Kidney (tissue), 14 donors: ENCODE results near the gene FGFR3. TPM values are rescaled to one million over a fixed set of nuclear protein-coding genes. Genes with fewer than 3 reads are reported as not detected.
"Not testable (repeated sequence)": the region's sequence is repeated elsewhere in the genome, so short reads cannot be mapped to it uniquely, and the experiment has no call there.

Experiments
- DNase-seq, 5 donors: peaks; one replicate each; pipeline ENCODE4 v3.0.0-alpha.2; 2013 to 2020
- FAIRE-seq: peaks from 2 replicates; lab custom pipeline; 2012; peaks lifted over from hg19 to GRCh38; lab: Jason Lieb, UNC
- H3K27ac ChIP-seq, 2 donors: one replicate each; pipeline ENCODE4 v1.7.0; 2013; ENCODE audit warnings: low read depth in 2 of 2, low read length in 2 of 2, inconsistent platforms in 1 of 2
- H3K27me3 ChIP-seq: one replicate; pipeline ENCODE4 v1.7.1; 2013; ENCODE audit warnings: low read length, inconsistent platforms; ENCODE audit not compliant: control insufficient read depth, insufficient read depth
- H3K36me3 ChIP-seq, 3 donors: one replicate each; pipeline versions ENCODE4 v1.7.0 to v1.7.1; 2013; ENCODE audit warnings: low read length in 3 of 3, control low read depth in 1 of 3, inconsistent platforms in 1 of 3; ENCODE audit not compliant: insufficient read depth in 3 of 3, control insufficient read depth in 2 of 3
- H3K4me1 ChIP-seq, 3 donors: one replicate each; pipeline versions ENCODE4 v1.7.0 to v1.7.1; 2013; ENCODE audit warnings: low read length in 3 of 3, inconsistent platforms in 1 of 3, low read depth in 1 of 3; ENCODE audit not compliant: control insufficient read depth in 2 of 3, insufficient read depth in 2 of 3
- H3K4me3 ChIP-seq, 3 donors: one replicate each; pipeline versions ENCODE4 v1.7.0 to v1.8.1; 2013; ENCODE audit warnings: low read length in 3 of 3, control low read depth in 1 of 3, inconsistent platforms in 1 of 3
- H3K9ac ChIP-seq, 3 donors: one replicate each; pipeline versions ENCODE4 v1.7.0 to v1.7.1; 2013; ENCODE audit warnings: low read length in 3 of 3, control low read depth in 1 of 3, inconsistent platforms in 1 of 3
- H3K9me3 ChIP-seq, 3 donors: one replicate each; pipeline versions ENCODE4 v1.7.0 to v1.7.1; 2013; ENCODE audit warnings: low read length in 3 of 3, control low read depth in 1 of 3, inconsistent platforms in 1 of 3; ENCODE audit not compliant: control insufficient read depth in 2 of 3, insufficient read depth in 1 of 3
- intact Hi-C: fragments of 100-400 bp; cut with DNase I; formaldehyde crosslinking; loops from one replicate; pipeline ENCODE4 v1.11.1; 2022
- polyA plus RNA-seq: library from polyadenylated mRNA; stranded (reverse); fragments of 350-450 nt; fragmentation: Illumina TruSeq; extraction: RNeasy Lipid Tissue Mini Kit (QIAGEN cat#74804); gene quantifications from one replicate; pipeline ENCODE4 v1.2.3, GENCODE V29; 2014; ENCODE audit warnings: low read depth, low replicate concordance; ENCODE audit not compliant: insufficient read depth
- total RNA-seq: library from RNA; stranded (reverse); fragmentation: NEBNext Ultra II Directional; extraction: Animal tissue kit (Norgen Biotek cat#: 25700); gene quantifications from one replicate; pipeline ENCODE4 v1.2.1, GENCODE V29; 2021
- TF ChIP-seq, protein P1 (sequence below): IDR thresholded peaks from 3 replicates; pipeline ENCODE4 v1.5.1; 2012; ENCODE audit warnings: mild to moderate bottlenecking, moderate library complexity, borderline replicate concordance; ENCODE audit not compliant: insufficient read depth; ENCODE audit errors: extremely low read depth
- donor health status: control.
- donor health status: control.
- donor health status: control.
- donor health status: control.
- donor health status: control.
- donor health status: DM: yes; HTN: yes; CAD: no.
- donor health status: Normal renal cell carcinoma (clear cell type).

Gene FGFR3
- total and polyA plus RNA-seq, 2 donors from 2014 or later, result 25.5 to 28.5 TPM

DNA sequence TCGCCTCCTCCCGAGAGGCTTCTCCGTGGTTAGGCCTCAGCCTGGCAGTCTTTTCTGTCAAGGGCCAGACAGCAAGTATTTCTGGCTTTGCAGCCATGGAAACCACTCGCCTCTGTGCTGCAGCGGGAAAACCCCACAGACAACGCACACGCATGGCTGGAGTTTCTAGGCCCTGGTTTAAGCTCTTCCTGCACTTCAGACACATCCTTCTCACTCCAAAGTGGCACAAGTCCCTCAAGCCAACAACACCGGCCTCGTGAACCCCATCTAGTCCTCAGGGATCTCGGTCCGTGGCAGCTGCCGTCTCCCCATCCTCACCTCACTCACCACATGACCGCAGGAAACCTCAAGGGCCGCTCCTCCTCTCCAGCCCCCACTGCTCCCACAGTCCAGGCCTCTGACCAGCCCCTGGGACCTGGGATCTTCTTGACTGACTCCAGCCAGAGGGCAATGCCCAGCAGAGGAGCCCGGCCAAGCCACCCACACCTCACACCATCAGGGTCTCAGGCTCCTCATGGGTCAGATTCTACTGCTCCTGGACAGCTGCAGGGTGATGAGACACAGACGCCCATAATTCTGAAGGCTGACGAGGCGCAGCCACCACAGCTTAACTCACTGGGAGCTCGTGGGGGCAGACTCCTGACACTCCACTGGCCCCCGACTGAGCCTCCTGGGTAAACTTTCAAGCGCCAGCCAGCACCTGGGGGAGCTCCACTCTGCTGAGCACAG lies 41.1 kb downstream of the FGFR3 start:
- intact Hi-C loops, result no loop called here
- Histone ChIP-seq H3K4me3 (no peak overlapping the region), H3K9me3 (no peaks in the 10 kb centered on the region), H3K36me3 (peaks cover 2 to 41% (median 25%) of the 10 kb centered on the region in 3 donors), H3K27me3 (no peaks in the 10 kb centered on the region), H3K9ac (no peak overlapping the region), H3K27ac (no peak overlapping the region), H3K4me1 (no peaks in the 10 kb centered on the region)
- peak in 4 of 5 donors; percentile 62 to 71 (median 69) for DNase-seq
- TF ChIP-seq, protein P1, sequence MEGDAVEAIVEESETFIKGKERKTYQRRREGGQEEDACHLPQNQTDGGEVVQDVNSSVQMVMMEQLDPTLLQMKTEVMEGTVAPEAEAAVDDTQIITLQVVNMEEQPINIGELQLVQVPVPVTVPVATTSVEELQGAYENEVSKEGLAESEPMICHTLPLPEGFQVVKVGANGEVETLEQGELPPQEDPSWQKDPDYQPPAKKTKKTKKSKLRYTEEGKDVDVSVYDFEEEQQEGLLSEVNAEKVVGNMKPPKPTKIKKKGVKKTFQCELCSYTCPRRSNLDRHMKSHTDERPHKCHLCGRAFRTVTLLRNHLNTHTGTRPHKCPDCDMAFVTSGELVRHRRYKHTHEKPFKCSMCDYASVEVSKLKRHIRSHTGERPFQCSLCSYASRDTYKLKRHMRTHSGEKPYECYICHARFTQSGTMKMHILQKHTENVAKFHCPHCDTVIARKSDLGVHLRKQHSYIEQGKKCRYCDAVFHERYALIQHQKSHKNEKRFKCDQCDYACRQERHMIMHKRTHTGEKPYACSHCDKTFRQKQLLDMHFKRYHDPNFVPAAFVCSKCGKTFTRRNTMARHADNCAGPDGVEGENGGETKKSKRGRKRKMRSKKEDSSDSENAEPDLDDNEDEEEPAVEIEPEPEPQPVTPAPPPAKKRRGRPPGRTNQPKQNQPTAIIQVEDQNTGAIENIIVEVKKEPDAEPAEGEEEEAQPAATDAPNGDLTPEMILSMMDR, result no peak
- FAIRE-seq, result no peak

DNA sequence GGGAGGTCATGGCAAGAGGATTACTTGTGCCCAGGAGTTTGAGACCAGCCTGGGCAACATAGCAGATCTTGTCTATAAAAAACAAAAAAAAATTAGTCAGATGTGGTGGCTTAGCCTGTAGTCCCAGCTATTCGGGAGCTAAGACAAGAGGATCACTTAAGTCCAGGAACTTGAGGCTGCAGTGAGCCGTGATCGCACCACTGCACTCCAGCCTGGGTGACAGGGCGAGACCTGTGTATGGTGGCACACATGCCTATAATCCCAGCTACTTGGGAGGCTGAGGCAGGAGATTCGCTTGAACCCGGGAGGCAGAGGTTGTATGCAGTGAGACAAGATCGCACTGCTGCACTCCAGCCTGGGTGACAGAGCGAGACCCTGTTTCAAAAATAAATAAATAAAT lies 42.7 kb downstream of the FGFR3 start:
- peaks cover 2 to 49% (median 27%) of the 10 kb centered on the region in 3 donors for H3K36me3 ChIP-seq
- intact Hi-C loops, H3K9me3 ChIP-seq, FAIRE-seq, H3K4me3 ChIP-seq, H3K27ac ChIP-seq, H3K4me1 ChIP-seq, DNase-seq, H3K9ac ChIP-seq, H3K27me3 ChIP-seq: not testable (repeated sequence)

DNA sequence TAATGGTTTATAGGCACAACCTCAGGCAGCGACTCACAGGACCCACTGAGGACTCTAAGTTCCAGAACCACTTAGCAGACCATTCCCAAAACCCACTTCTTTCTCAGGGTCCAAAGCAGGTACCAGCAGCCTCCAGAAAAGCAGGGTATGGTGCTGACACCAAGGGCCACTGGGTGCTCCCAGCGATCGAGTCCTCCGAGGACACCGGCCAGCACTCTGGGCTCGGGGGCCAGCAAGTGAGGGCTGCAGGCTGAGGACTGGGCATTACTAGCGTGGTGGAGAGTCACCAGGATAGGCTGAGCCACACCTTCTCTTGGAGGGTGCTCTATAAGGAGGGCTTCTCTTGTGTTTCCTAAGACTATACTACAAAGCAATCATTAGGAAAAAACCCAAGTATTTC lies 43.6 kb downstream of the FGFR3 start:
- no peak overlapping the region for H3K4me3 ChIP-seq
- DNase-seq (no peak), FAIRE-seq (no peak)
- intact Hi-C loops, result no loop called here
- H3K4me1 ChIP-seq, result peaks cover 0 to under 1% (median 0%) of the 10 kb centered on the region in 3 donors
- TF ChIP-seq, protein P1, result no peak
- H3K27ac ChIP-seq, result no peak overlapping the region
- H3K36me3 ChIP-seq, result peaks cover 2 to 54% (median 24%) of the 10 kb centered on the region in 3 donors
- no peaks in the 10 kb centered on the region for H3K9me3 ChIP-seq
- H3K9ac ChIP-seq, result no peak overlapping the region
- H3K27me3 ChIP-seq, result no peaks in the 10 kb centered on the region

DNA sequence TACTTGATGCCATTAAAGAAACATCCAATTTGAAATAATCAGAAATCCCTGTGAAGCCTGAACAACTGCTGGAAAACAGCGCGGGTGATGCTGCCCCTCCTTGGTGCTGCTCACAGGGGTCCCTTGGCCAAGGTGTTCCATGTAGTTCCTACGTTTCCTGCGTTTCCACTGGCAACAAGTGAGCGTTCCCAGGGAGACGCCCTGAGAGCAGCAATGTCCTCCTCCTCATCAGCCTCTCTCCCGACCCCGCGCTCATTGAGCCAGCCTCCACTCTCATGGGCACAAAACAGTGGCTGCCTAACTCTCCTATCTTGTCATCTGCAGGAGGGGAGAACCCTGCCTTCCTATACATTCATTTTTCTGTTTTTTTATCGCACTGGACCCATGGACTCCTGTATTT lies 44.0 kb downstream of the FGFR3 start:
- Histone ChIP-seq H3K27me3 (no peaks in the 10 kb centered on the region), H3K9me3 (no peaks in the 10 kb centered on the region), H3K9ac (no peak overlapping the region), H3K27ac (no peak overlapping the region), H3K4me3 (no peak overlapping the region), H3K4me1 (peaks cover 0 to 4% (median 4%) of the 10 kb centered on the region in 3 donors), H3K36me3 (peaks cover 2 to 54% (median 24%) of the 10 kb centered on the region in 3 donors)
- FAIRE-seq, result no peak
- intact Hi-C loops, result no loop called here
- no peak for DNase-seq
- TF ChIP-seq, protein P1, result no peak
